HepG2 (cell line): ENCODE results near the gene ATG2A. TPM values are rescaled to one million over a fixed set of nuclear protein-coding genes. Genes with fewer than 3 reads are reported as not detected.

Experiments
- ATAC-seq: fragments of 200-7000 bp; cut with Tn5 transposase; 3 replicates; pipeline ENCODE4 v1.9.1; 2020; ENCODE audit warnings: mild to moderate bottlenecking, moderate library complexity
- BruUV-seq: library from RNA; stranded (reverse); fragments of 400-500 nt; replicated peaks from 2 replicates; lab custom pipeline; 2021; lab: Mats Ljungman, UMichigan
- CTCF ChIA-PET: fragments of 300-600 bp; formaldehyde crosslinking; extraction: SDS; loops from one replicate; lab custom pipeline; 2021; ENCODE audit warnings: low total read pairs, inconsistent platforms, low intra/inter-chr PET ratio; lab: Yijun Ruan, JAX
- POLR2A ChIA-PET: fragments of 350-600 bp; sonication (Branson Sonifier 250); formaldehyde crosslinking; loops from one replicate; lab custom pipeline; 2020; ENCODE audit warnings: antibody characterized with exemption, inconsistent platforms; lab: Yijun Ruan, JAX
- DNase-seq: peaks from one replicate; pipeline ENCODE4 v3.0.0-alpha.2; 2015; ENCODE audit warnings: low spot score
- FAIRE-seq: peaks from 3 replicates; lab custom pipeline; 2011; peaks lifted over from hg19 to GRCh38; lab: Jason Lieb, UNC
- H2AFZ ChIP-seq: one replicate; pipeline ENCODE4 v1.6.1; 2011; ENCODE audit warnings: low read length, inconsistent platforms
- H3K27ac ChIP-seq: fragments of 300-600 bp; 3 replicates; pipeline ENCODE4 v1.8.0; 2011; ENCODE audit warnings: mixed run types, mild to moderate bottlenecking, mixed read lengths, low read length, inconsistent platforms; ENCODE audit not compliant: insufficient read depth; ENCODE audit errors: extremely low read length
- H3K27me3 ChIP-seq, 2 experiments: fragments of 200-600 bp in 1 of 2; 2 replicates in 1 of 2; 3 replicates in 1 of 2; pipeline versions ENCODE4 v1.6.0 to v1.8.0; 2011; ENCODE audit warnings: low read length in 2 of 2, mild to moderate bottlenecking in 2 of 2, moderate library complexity in 2 of 2, inconsistent platforms in 1 of 2; ENCODE audit not compliant: insufficient read depth in 2 of 2, control insufficient read depth in 1 of 2
- H3K36me3 ChIP-seq, 2 experiments: fragments of 200-600 bp in 1 of 2; replicated peaks in 1 of 2; 2 replicates in 1 of 2; 3 replicates in 1 of 2; pipeline versions ENCODE4 v1.5.1 to v1.8.0; 2011; ENCODE audit warnings: low read length in 2 of 2, inconsistent platforms in 1 of 2; ENCODE audit not compliant: insufficient read depth in 2 of 2, control insufficient read depth in 1 of 2
- H3K4me1 ChIP-seq: 2 replicates; pipeline ENCODE4 v1.5.1; 2012; ENCODE audit warnings: low read length, inconsistent platforms; ENCODE audit not compliant: insufficient read depth
- H3K4me2 ChIP-seq: 2 replicates; pipeline ENCODE4 v1.6.0; 2011; ENCODE audit warnings: low read depth, low read length, inconsistent platforms
- H3K4me3 ChIP-seq, 3 experiments: fragments of 200-600 bp in 1 of 3; sonication (generic), shearing (Covaris generic) in 1 of 3; replicated peaks in 1 of 3; 2 replicates each; pipeline ENCODE4 v1.5.1; 2011 to 2016; ENCODE audit warnings: low read length in 3 of 3, inconsistent platforms in 2 of 3, low read depth in 2 of 3, mild to moderate bottlenecking in 2 of 3, control low read depth in 1 of 3, mixed read lengths in 1 of 3; ENCODE audit not compliant: insufficient read depth in 1 of 3
- H3K79me2 ChIP-seq: one replicate; pipeline ENCODE4 v1.6.1; 2011; ENCODE audit warnings: low read length, inconsistent platforms; ENCODE audit not compliant: insufficient read depth
- H3K9ac ChIP-seq: 2 replicates; pipeline ENCODE4 v1.6.0; 2011; ENCODE audit warnings: mild to moderate bottlenecking, low read depth, low read length, inconsistent platforms; ENCODE audit not compliant: insufficient read depth
- H3K9me3 ChIP-seq: 2 replicates; pipeline ENCODE4 v1.5.1; 2012; ENCODE audit warnings: mild to moderate bottlenecking, low read length
- H4K20me1 ChIP-seq: 2 replicates; pipeline ENCODE4 v1.6.0; 2011; ENCODE audit warnings: inconsistent platforms, mild to moderate bottlenecking, low read length, moderate library complexity; ENCODE audit not compliant: insufficient read depth
- ELF4 ChIP-seq: sonication (generic); formaldehyde crosslinking; IDR thresholded peaks from 2 replicates; pipeline ENCODE4 v1.5.0; 2020; ENCODE audit warnings: missing genetic modification reagents, mild to moderate bottlenecking, moderate library complexity, borderline replicate concordance
- FLYWCH1 ChIP-seq: sonication (generic); formaldehyde crosslinking; IDR thresholded peaks from 2 replicates; pipeline ENCODE4 v1.8.1; 2023; ENCODE audit warnings: mild to moderate bottlenecking, missing genetic modification reagents
- GLI4 ChIP-seq: sonication (generic); formaldehyde crosslinking; IDR thresholded peaks from 2 replicates; pipeline ENCODE4 v1.5.1; 2020; ENCODE audit warnings: missing genetic modification reagents, mild to moderate bottlenecking, moderate library complexity, borderline replicate concordance
- ZKSCAN1 ChIP-seq: fragments of 150-350 bp; IDR thresholded peaks from 2 replicates; pipeline ENCODE4 v1.6.1; 2014; ENCODE audit warnings: low read length
- ZNF7 ChIP-seq: IDR thresholded peaks from 2 replicates; pipeline ENCODE4 v1.6.1; 2016; ENCODE audit warnings: missing biosample characterization, missing genetic modification reagents
- ZNF816 ChIP-seq: sonication (generic); formaldehyde crosslinking; IDR thresholded peaks from 2 replicates; pipeline ENCODE4 v1.8.0; 2022; ENCODE audit warnings: missing genetic modification reagents, mild to moderate bottlenecking, borderline replicate concordance
- WGBS: methylation state at CpG from one replicate; pipeline ENCODE4 v1.1.6; 2017; ENCODE audit warnings: low lambda C conversion rate; 5-methylcytosine and 5-hydroxymethylcytosine counted together
- in situ Hi-C: cut with HindIII; loops from 2 replicates; pipeline ENCODE4 v1.10.0; 2017; ENCODE audit warnings: low pct_unique_long_range_greater_than_20kb; ENCODE audit not compliant: extremely low pct_ligation_motif_present
- intact Hi-C: fragments of 100-400 bp; cut with micrococcal nuclease; formaldehyde crosslinking; loops from one replicate; pipeline ENCODE4 v1.10.0; 2022; ENCODE audit not compliant: unreplicated experiment
- polyA plus RNA-seq, 8 experiments: library from polyadenylated mRNA; depleted of rRNA in 3 of 8; stranded (reverse) in 7 of 8; unstranded in 1 of 8; fragments of >200 nt; fragmentation: Illumina TruSeq in 4 of 8; extraction: Trizol in 4 of 8; gene quantifications; 2 replicates each; pipeline versions ENCODE4 v1.2.1 to v1.2.3, GENCODE V29; 2011 to 2016; ENCODE audit warnings: low read depth in 4 of 8, missing spikeins in 1 of 8, mixed read lengths in 1 of 8; ENCODE audit not compliant: insufficient read depth in 1 of 8
- total RNA-seq, 5 experiments: library from RNA; depleted of rRNA; stranded (reverse); fragments of >200 nt; fragmentation: Illumina TruSeq; extraction: Trizol; gene quantifications; 2 replicates each; pipeline ENCODE4 v1.2.3, GENCODE V29; 2016; ENCODE audit warnings: low read depth in 1 of 5
- TF ChIP-seq, protein P1 (sequence below): IDR thresholded peaks from 2 replicates; pipeline ENCODE4 v1.6.1; 2016; ENCODE audit warnings: missing biosample characterization, missing genetic modification reagents, low read depth
- TF ChIP-seq, protein P2 (sequence below): fragments of 450-650 bp; IDR thresholded peaks from 2 replicates; pipeline ENCODE4 v1.6.1; 2017; ENCODE audit warnings: mild to moderate bottlenecking

The ATG2A gene
- total and polyA plus RNA-seq, 2 of the 13 experiments (the other 11 are each of a cell fraction or from before 2014, with no cell fraction given), result 6.7 to 8.0 TPM

DNA sequence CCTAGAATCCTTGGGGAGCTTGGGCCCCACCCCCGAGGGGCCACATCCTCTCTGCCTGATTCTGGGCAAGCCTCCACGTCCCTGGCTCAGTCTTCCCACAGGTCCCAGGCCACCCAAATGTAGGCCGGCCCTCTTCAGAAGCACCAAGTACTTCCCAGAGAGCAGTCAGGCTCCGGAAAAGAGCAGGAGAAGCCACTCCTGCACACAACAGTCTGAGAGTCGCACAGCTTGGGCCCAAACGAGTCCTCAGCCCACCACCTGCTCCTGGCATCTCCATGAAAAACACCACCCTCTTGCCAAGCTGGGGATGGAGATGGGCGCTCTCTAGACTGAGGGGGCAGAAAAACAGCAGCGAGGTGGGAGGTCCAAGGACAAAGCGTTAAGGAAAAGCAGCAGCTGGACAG, 54.0 kb downstream of the ATG2A start:
- peaks cover 28% of the 10 kb centered on the region for H3K79me2 ChIP-seq
- no peak overlapping the region for H3K4me2 ChIP-seq
- H3K4me1 ChIP-seq, result peaks cover 38% of the 10 kb centered on the region
- intact Hi-C loops, result no loop called here
- no peak for TF ChIP-seq ELF4 (CRISPR knock-in tag)
- TF ChIP-seq, protein P1, sequence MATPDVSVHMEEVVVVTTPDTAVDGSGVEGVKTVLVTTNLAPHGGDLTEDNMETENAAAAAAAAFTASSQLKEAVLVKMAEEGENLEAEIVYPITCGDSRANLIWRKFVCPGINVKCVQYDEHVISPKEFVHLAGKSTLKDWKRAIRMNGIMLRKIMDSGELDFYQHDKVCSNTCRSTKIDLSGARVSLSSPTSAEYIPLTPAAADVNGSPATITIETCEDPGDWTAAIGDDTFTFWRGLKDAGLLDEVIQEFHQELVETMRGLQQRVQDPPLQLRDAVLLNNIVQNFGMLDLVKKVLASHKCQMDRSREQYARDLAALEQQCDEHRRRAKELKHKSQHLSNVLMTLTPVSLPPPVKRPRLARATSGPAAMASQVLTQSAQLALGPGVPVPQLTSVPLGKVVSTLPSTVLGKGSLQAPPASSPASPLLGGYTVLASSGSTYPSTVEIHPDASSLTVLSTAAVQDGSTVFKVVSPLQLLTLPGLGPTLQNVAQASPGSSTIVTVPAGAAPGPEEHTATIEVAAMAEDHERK (CRISPR knock-in tag), result no peak
- no peak for TF ChIP-seq ZNF816
- TF ChIP-seq GLI4 (CRISPR knock-in tag), result no peak
- no peak for TF ChIP-seq ZKSCAN1
- TF ChIP-seq, protein P2, sequence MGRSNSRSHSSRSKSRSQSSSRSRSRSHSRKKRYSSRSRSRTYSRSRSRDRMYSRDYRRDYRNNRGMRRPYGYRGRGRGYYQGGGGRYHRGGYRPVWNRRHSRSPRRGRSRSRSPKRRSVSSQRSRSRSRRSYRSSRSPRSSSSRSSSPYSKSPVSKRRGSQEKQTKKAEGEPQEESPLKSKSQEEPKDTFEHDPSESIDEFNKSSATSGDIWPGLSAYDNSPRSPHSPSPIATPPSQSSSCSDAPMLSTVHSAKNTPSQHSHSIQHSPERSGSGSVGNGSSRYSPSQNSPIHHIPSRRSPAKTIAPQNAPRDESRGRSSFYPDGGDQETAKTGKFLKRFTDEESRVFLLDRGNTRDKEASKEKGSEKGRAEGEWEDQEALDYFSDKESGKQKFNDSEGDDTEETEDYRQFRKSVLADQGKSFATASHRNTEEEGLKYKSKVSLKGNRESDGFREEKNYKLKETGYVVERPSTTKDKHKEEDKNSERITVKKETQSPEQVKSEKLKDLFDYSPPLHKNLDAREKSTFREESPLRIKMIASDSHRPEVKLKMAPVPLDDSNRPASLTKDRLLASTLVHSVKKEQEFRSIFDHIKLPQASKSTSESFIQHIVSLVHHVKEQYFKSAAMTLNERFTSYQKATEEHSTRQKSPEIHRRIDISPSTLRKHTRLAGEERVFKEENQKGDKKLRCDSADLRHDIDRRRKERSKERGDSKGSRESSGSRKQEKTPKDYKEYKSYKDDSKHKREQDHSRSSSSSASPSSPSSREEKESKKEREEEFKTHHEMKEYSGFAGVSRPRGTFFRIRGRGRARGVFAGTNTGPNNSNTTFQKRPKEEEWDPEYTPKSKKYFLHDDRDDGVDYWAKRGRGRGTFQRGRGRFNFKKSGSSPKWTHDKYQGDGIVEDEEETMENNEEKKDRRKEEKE, result no peak
- TF ChIP-seq FLYWCH1 (CRISPR knock-in tag), result no peak
- no peak for TF ChIP-seq ZNF7
- no peaks in the 10 kb centered on the region for H4K20me1 ChIP-seq
- H3K27ac ChIP-seq, result no peak overlapping the region
- no peak for FAIRE-seq
- H2AFZ ChIP-seq, result no peak overlapping the region
- WGBS, result 92% methylated on average over 9 of the region's 9 CpGs
- in situ Hi-C loops, result no loop called here
- ATAC-seq, result no peak
- CTCF ChIA-PET, result no interaction called here
- POLR2A ChIA-PET, result interaction anchor here (2.7 kb wide), 1 partner anchor 10 kb away, joined by 10 read pairs; no protein-coding TSS in a partner anchor
- no peak for DNase-seq
- peaks cover 7 to 30% of the 10 kb centered on the region in 2 experiments; a peak in 4 of 5 replicates for H3K36me3 ChIP-seq
- BruUV-seq, result no TSS peak
- H3K4me3 ChIP-seq, result no peak overlapping the region
- no peak overlapping the region for H3K9ac ChIP-seq
- no peaks in the 10 kb centered on the region for H3K27me3 ChIP-seq
- H3K9me3 ChIP-seq, result no peaks in the 10 kb centered on the region
